DOHH2 (cell line): ENCODE measurements around the gene SGPP1.

Experiments used
- H3F3A ChIP-seq: fragments of 200-600 bp; sonication (generic), shearing (Covaris generic); 2 replicates; pipeline ENCODE4 v1.6.0; 2016; ENCODE audit warnings: antibody characterized with exemption, mild to moderate bottlenecking; ENCODE audit not compliant: control insufficient read depth, insufficient read depth
- H3K27ac ChIP-seq: fragments of 200-600 bp; sonication (generic); 2 replicates; pipeline ENCODE4 v1.5.1; 2014; ENCODE audit warnings: low read depth, mild to moderate bottlenecking, low read length, moderate library complexity
- H3K27me3 ChIP-seq: fragments of 200-600 bp; sonication (generic); 2 replicates; pipeline ENCODE4 v1.6.1; 2014; ENCODE audit warnings: mild to moderate bottlenecking, low read length, mixed read lengths; ENCODE audit not compliant: control insufficient read depth
- H3K36me3 ChIP-seq: fragments of 200-600 bp; sonication (generic); 2 replicates; pipeline ENCODE4 v1.6.1; 2014; ENCODE audit warnings: mild to moderate bottlenecking, low read length, moderate library complexity, mixed read lengths; ENCODE audit not compliant: control insufficient read depth
- H3K4me1 ChIP-seq: fragments of 200-600 bp; sonication (generic); 2 replicates; pipeline ENCODE4 v1.6.1; 2014; ENCODE audit warnings: mild to moderate bottlenecking, low read length, mixed read lengths; ENCODE audit not compliant: control insufficient read depth
- H3K4me2 ChIP-seq: fragments of 200-600 bp; sonication (generic); 2 replicates; pipeline ENCODE4 v1.6.0; 2014; ENCODE audit warnings: mild to moderate bottlenecking, low read length, moderate library complexity
- H3K4me3 ChIP-seq: fragments of 200-600 bp; sonication (generic); 2 replicates; pipeline ENCODE4 v1.5.1; 2014; ENCODE audit warnings: mild to moderate bottlenecking, low read length, mixed read lengths
- H3K79me2 ChIP-seq: fragments of 200-600 bp; sonication (generic); 2 replicates; pipeline ENCODE4 v1.6.1; 2014; ENCODE audit warnings: mild to moderate bottlenecking, low read length, mixed read lengths; ENCODE audit not compliant: control insufficient read depth
- H3K9me2 ChIP-seq: fragments of 200-600 bp; sonication (generic); replicated peaks from 2 replicates; pipeline ENCODE4 v1.6.1; 2014; ENCODE audit warnings: mild to moderate bottlenecking, low read length, mixed read lengths; ENCODE audit not compliant: control insufficient read depth
- H3K9me3 ChIP-seq: fragments of 200-600 bp; sonication (generic); 2 replicates; pipeline ENCODE4 v1.6.1; 2014; ENCODE audit warnings: antibody characterized with exemption, low read length, mixed read lengths; ENCODE audit not compliant: control insufficient read depth, insufficient read depth
- H4K20me1 ChIP-seq: fragments of 200-600 bp; sonication (generic); 2 replicates; pipeline ENCODE4 v1.6.0; 2014; ENCODE audit warnings: low read depth, mild to moderate bottlenecking, antibody characterized with exemption, low read length, moderate library complexity; ENCODE audit not compliant: control insufficient read depth, insufficient read depth
- CTCF ChIP-seq: fragments of 200-600 bp; sonication (generic); IDR thresholded peaks from one replicate; pipeline ENCODE4 v1.5.1; 2014; ENCODE audit warnings: antibody characterized with exemption, mild to moderate bottlenecking, low read depth, low read length; ENCODE audit not compliant: poor library complexity, severe bottlenecking
- EZH2phosphoT487 ChIP-seq: fragments of 200-600 bp; sonication (generic); IDR thresholded peaks from 2 replicates; pipeline ENCODE4 v1.6.1; 2017; ENCODE audit warnings: borderline replicate concordance, mild to moderate bottlenecking, antibody characterized with exemption, low read length, moderate library complexity, mixed read lengths

The SGPP1 gene

GRCh38 chr14:63673255-63673654 is 54.6 kb downstream of the SGPP1 start:
- no peaks in the 10 kb centered on the region for H3K9me3 ChIP-seq
- H3F3A ChIP-seq = peaks cover 52% of the 10 kb centered on the region
- H4K20me1 ChIP-seq = 0 out of 2 replicates have a peak, but pooled peaks cover 3% of the 10 kb centered on the region
- TF ChIP-seq CTCF (no peak), EZH2phosphoT487 (no peak)
- H3K4me1 ChIP-seq = no peaks in the 10 kb centered on the region
- H3K4me3 ChIP-seq = no peak overlapping the region
- no peak overlapping the region for H3K27ac ChIP-seq
- no peaks in the 10 kb centered on the region for H3K79me2 ChIP-seq
- H3K36me3 ChIP-seq = peaks cover 38% of the 10 kb centered on the region
- no peak overlapping the region for H3K4me2 ChIP-seq
- no peaks in the 10 kb centered on the region for H3K27me3 ChIP-seq
- H3K9me2 ChIP-seq = no peaks in the 10 kb centered on the region

- Histone ChIP-seq H3K27me3 (no peaks in the 10 kb centered on the region), H3K4me1 (no peaks in the 10 kb centered on the region), H3K79me2 (no peaks in the 10 kb centered on the region), H4K20me1 (0 out of 2 replicates have a peak, but pooled peaks cover 3% of the 10 kb centered on the region), H3F3A (peaks cover 55% of the 10 kb centered on the region), H3K9me2 (no peaks in the 10 kb centered on the region), H3K9me3 (no peaks in the 10 kb centered on the region), H3K36me3 (peaks cover 32% of the 10 kb centered on the region), H3K4me2 (no peak overlapping the region), H3K27ac (no peak overlapping the region), H3K4me3 (no peak overlapping the region)
- TF ChIP-seq CTCF (no peak), EZH2phosphoT487 (no peak)
These were observed 55.3 kb downstream of the SGPP1 start for GRCh38 chr14:63672417-63673180.

GRCh38 chr14:63671987-63672386 is 55.9 kb downstream of the SGPP1 start:
- H3K9me2 ChIP-seq = no peaks in the 10 kb centered on the region
- H3K36me3 ChIP-seq = peaks cover 26% of the 10 kb centered on the region
- TF ChIP-seq EZH2phosphoT487 (no peak), CTCF (no peak)
- H3K4me3 ChIP-seq = no peak overlapping the region
- H3K4me1 ChIP-seq = no peaks in the 10 kb centered on the region
- peaks cover 52% of the 10 kb centered on the region for H3F3A ChIP-seq
- 0 out of 2 replicates have a peak, but pooled peaks cover 3% of the 10 kb centered on the region for H4K20me1 ChIP-seq
- H3K4me2 ChIP-seq = no peak overlapping the region
- H3K27ac ChIP-seq = no peak overlapping the region
- H3K9me3 ChIP-seq = no peaks in the 10 kb centered on the region
- no peaks in the 10 kb centered on the region for H3K27me3 ChIP-seq
- H3K79me2 ChIP-seq = no peaks in the 10 kb centered on the region
